K562 treated with DMSO at 1 percent for 4 hours (cell line): ENCODE data around the gene TWIST2. TPM values are rescaled to one million over a fixed set of nuclear protein-coding genes. Genes with fewer than 3 reads are reported as not detected.

Experiments
- total RNA-seq: library from RNA; unstranded; fragments of 300-600 nt; gene quantifications from 2 replicates; pipeline ENCODE4 v1.2.3, GENCODE V29; 2022; ENCODE audit not compliant: insufficient read depth

The TWIST2 gene
- total RNA-seq = not detected in 2 replicates

GRCh38 chr2:238847841-238848690 is at the start of gene TWIST2:
Gene TWIST2 (plus strand): TSS chr2:238848085. CDS start chr2:238848216, 131 bp downstream.

